Uterus (tissue), 4 donors: Measurements from ENCODE around the gene BCL2L14. TPM values are rescaled to one million over a fixed set of nuclear protein-coding genes. Genes with fewer than 3 reads are reported as not detected.

ENCODE experiments used
- DNase-seq, 2 donors: peaks; one replicate each; pipeline ENCODE4 v3.0.0-alpha.2; 2019 to 2020
- H3K27ac ChIP-seq, 2 donors: fragments of 200-600 bp; sonication (generic); 1 replicate in 1 of 2; 2 replicates in 1 of 2; pipeline ENCODE4 v1.5.1; 2016 to 2018
- H3K27me3 ChIP-seq, 2 donors: fragments of 200-600 bp; sonication (generic); one replicate each; pipeline ENCODE4 v1.5.1; 2018 to 2019; ENCODE audit warnings: control low read depth in 1 of 2
- H3K36me3 ChIP-seq, 2 donors: fragments of 200-600 bp; sonication (generic); one replicate each; pipeline ENCODE4 v1.5.1; 2019; ENCODE audit warnings: control low read depth in 1 of 2
- H3K4me1 ChIP-seq, 2 donors: fragments of 200-600 bp; sonication (generic); one replicate each; pipeline ENCODE4 v1.5.1; 2018 to 2019; ENCODE audit warnings: control low read depth in 1 of 2
- H3K4me3 ChIP-seq, 2 donors: fragments of 200-600 bp; sonication (generic); 1 replicate in 1 of 2; 2 replicates in 1 of 2; pipeline ENCODE4 v1.5.1; 2018 to 2019; ENCODE audit warnings: mild to moderate bottlenecking in 1 of 2
- H3K9me3 ChIP-seq, 2 donors: fragments of 200-600 bp; sonication (generic); one replicate each; pipeline ENCODE4 v1.5.1; 2019; ENCODE audit warnings: control low read depth in 1 of 2
- CTCF ChIP-seq, 4 experiments: fragments of 200-600 bp in 2 of 4; fragments of 450-650 bp in 2 of 4; sonication (generic) in 2 of 4; IDR thresholded peaks; one replicate each; pipeline ENCODE4 v1.5.1; 2016 to 2019; ENCODE audit warnings: antibody characterized with exemption in 4 of 4, mild to moderate bottlenecking in 2 of 4, moderate library complexity in 1 of 4
- POLR2A ChIP-seq, 2 donors: fragments of 450-650 bp; IDR thresholded peaks; one replicate each; pipeline ENCODE4 v1.6.1; 2016; ENCODE audit warnings: antibody characterized with exemption in 2 of 2, mild to moderate bottlenecking in 1 of 2, moderate library complexity in 1 of 2
- intact Hi-C: fragments of 100-400 bp; cut with DNase I; formaldehyde crosslinking; loops from one replicate; pipeline ENCODE4 v1.15.1; 2023; ENCODE audit warnings: low total_unique reads
- total RNA-seq, 4 donors: library from RNA; depleted of rRNA in 3 of 4; stranded (reverse); fragments of >200 nt in 3 of 4; gene quantifications; one replicate each; pipeline versions ENCODE4 v1.1.0 to v1.2.4, GENCODE V29; 2014 to 2023
- donor health status: DM: yes; HTN: yes; CAD: no.

Gene BCL2L14
- total RNA-seq, 4 donors from 2014 or later = not detected

- Histone ChIP-seq H3K9me3 (no peaks in the 10 kb centered on the region), H3K27ac (no peak overlapping the region), H3K4me1 (no peaks in the 10 kb centered on the region), H3K27me3 (no peaks in the 10 kb centered on the region), H3K4me3 (no peak overlapping the region), H3K36me3 (no peaks in the 10 kb centered on the region)
- TF ChIP-seq CTCF (IDR thresholded peaks at IDR 0.05) (no peak), POLR2A (IDR thresholded peaks at IDR 0.05) (no peak)
- intact Hi-C loops = no loop called here
- no peak for DNase-seq
Observed at GRCh38 chr12:12054993-12055392, 15.7 kb upstream of the BCL2L14 start.

- TF ChIP-seq POLR2A (IDR thresholded peaks at IDR 0.05) (no peak), CTCF (IDR thresholded peaks at IDR 0.05) (no peak)
- intact Hi-C loops = no loop called here
- DNase-seq = no peak
- Histone ChIP-seq H3K9me3 (no peaks in the 10 kb centered on the region), H3K4me3 (no peak overlapping the region), H3K27ac (no peak overlapping the region), H3K27me3 (no peaks in the 10 kb centered on the region), H3K36me3 (no peaks in the 10 kb centered on the region), H3K4me1 (no peaks in the 10 kb centered on the region)
Observed at GRCh38 chr12:12056951-12057350, 13.8 kb upstream of the BCL2L14 start.

GRCh38 chr12:12064596-12064995 is 6.1 kb upstream of the BCL2L14 start:
- no peaks in the 10 kb centered on the region for H3K36me3 ChIP-seq
- no peaks in the 10 kb centered on the region for H3K9me3 ChIP-seq
- no peak for TF ChIP-seq POLR2A (IDR thresholded peaks at IDR 0.05)
- H3K27ac ChIP-seq = no peak overlapping the region
- H3K27me3 ChIP-seq = no peaks in the 10 kb centered on the region
- no peak overlapping the region for H3K4me3 ChIP-seq
- intact Hi-C loops = no loop called here
- DNase-seq = no peak
- no peaks in the 10 kb centered on the region for H3K4me1 ChIP-seq

- Histone ChIP-seq H3K4me1 (no peaks in the 10 kb centered on the region), H3K9me3 (no peaks in the 10 kb centered on the region), H3K36me3 (no peaks in the 10 kb centered on the region), H3K27ac (no peak overlapping the region), H3K4me3 (no peak overlapping the region), H3K27me3 (no peaks in the 10 kb centered on the region)
- TF ChIP-seq CTCF (IDR thresholded peaks at IDR 0.05) = no peak
- DNase-seq = no peak
- intact Hi-C loops = no loop called here
Observed at GRCh38 chr12:12068751-12069150, 2.0 kb upstream of the BCL2L14 start.

GRCh38 chr12:12069821-12070548 is 754 bp upstream of the BCL2L14 start:
- Histone ChIP-seq H3K27ac (no peak overlapping the region), H3K9me3 (no peaks in the 10 kb centered on the region), H3K36me3 (no peaks in the 10 kb centered on the region), H3K4me3 (no peak overlapping the region), H3K4me1 (no peaks in the 10 kb centered on the region), H3K27me3 (no peaks in the 10 kb centered on the region)
- intact Hi-C loops = no loop called here
- no peak for DNase-seq
- TF ChIP-seq CTCF (IDR thresholded peaks at IDR 0.05) = no peak
- TF ChIP-seq POLR2A (IDR thresholded peaks at IDR 0.05) = no peak
